ENCODE data around the gene NR5A1.

The NR5A1 gene

GRCh38 chr9:124530246-124530645 is 23.0 kb upstream of the NR5A1 start:
- DNase-seq (ENCODE audit: low read depth, low spot score): no peak
- H3K4me3 ChIP-seq (ENCODE audit: low read depth, low read length): no peak overlapping the region
- TF ChIP-seq CTCF (IDR thresholded peaks at IDR 0.05; ENCODE audit: low read depth, low read length): no peak
- in situ Hi-C loops (cut with HindIII; ENCODE audit: low sequenced_read_pairs): no loop called here

GRCh38 chr9:124527781-124528180 is 20.6 kb upstream of the NR5A1 start:
- in situ Hi-C loops (cut with HindIII; ENCODE audit: low sequenced_read_pairs): no loop called here
- no peak for TF ChIP-seq CTCF (IDR thresholded peaks at IDR 0.05; ENCODE audit: low read depth, low read length)
- no peak overlapping the region for H3K4me3 ChIP-seq (ENCODE audit: low read depth, low read length)
- peak; percentile 44 for DNase-seq (ENCODE audit: low read depth, low spot score)

- in situ Hi-C loops (cut with HindIII; ENCODE audit: low sequenced_read_pairs): no loop called here
- H3K4me3 ChIP-seq (ENCODE audit: low read depth, low read length): no peak overlapping the region
- DNase-seq (ENCODE audit: low read depth, low spot score): no peak
- TF ChIP-seq CTCF (IDR thresholded peaks at IDR 0.05; ENCODE audit: low read depth, low read length): no peak
Observed at GRCh38 chr9:124526174-124526573, 19.0 kb upstream of the NR5A1 start.

- in situ Hi-C loops (cut with HindIII; ENCODE audit: low sequenced_read_pairs): no loop called here
- TF ChIP-seq CTCF (IDR thresholded peaks at IDR 0.05; ENCODE audit: low read depth, low read length): peak; percentile 10
- H3K4me3 ChIP-seq (ENCODE audit: low read depth, low read length): no peak overlapping the region
- DNase-seq (ENCODE audit: low read depth, low spot score): no peak
Observed at GRCh38 chr9:124522121-124523098, 15.2 kb upstream of the NR5A1 start.

GRCh38 chr9:124521142-124521541 is 13.9 kb upstream of the NR5A1 start:
- DNase-seq (ENCODE audit: low read depth, low spot score): no peak
- in situ Hi-C loops (cut with HindIII; ENCODE audit: low sequenced_read_pairs): no loop called here
- TF ChIP-seq CTCF (IDR thresholded peaks at IDR 0.05; ENCODE audit: low read depth, low read length): no peak
- no peak overlapping the region for H3K4me3 ChIP-seq (ENCODE audit: low read depth, low read length)

- in situ Hi-C loops (cut with HindIII; ENCODE audit: low sequenced_read_pairs): no loop called here
- DNase-seq (ENCODE audit: low read depth, low spot score): no peak
- H3K4me3 ChIP-seq (ENCODE audit: low read depth, low read length): no peak overlapping the region
- no peak for TF ChIP-seq CTCF (IDR thresholded peaks at IDR 0.05; ENCODE audit: low read depth, low read length)
Observed at GRCh38 chr9:124520206-124520596, 13.0 kb upstream of the NR5A1 start.
